GM21717 (cell line): ENCODE results near the gene PLEKHG3.

Source experiments
- ATAC-seq: cut with Tn5 transposase; IDR thresholded peaks from one replicate; pipeline ENCODE4 v1.9.1; 2021; ENCODE audit warnings: mild to moderate bottlenecking, moderate library complexity; ENCODE audit not compliant: unreplicated experiment

Gene PLEKHG3

GRCh38 chr14:64745511-64746091 is 41.4 kb downstream of the PLEKHG3 start:
- no peak for ATAC-seq

- no peak for ATAC-seq
Observed at GRCh38 chr14:64746298-64747250, 42.4 kb downstream of the PLEKHG3 start.

- no peak for ATAC-seq
Observed at GRCh38 chr14:64747327-64747726, 43.1 kb downstream of the PLEKHG3 start.

- no peak for ATAC-seq
Observed at GRCh38 chr14:64748521-64748920, 44.3 kb downstream of the PLEKHG3 start.

- ATAC-seq, result no peak
Observed at GRCh38 chr14:64748995-64749714, 44.9 kb downstream of the PLEKHG3 start.

GRCh38 chr14:64752909-64753308 is 48.7 kb downstream of the PLEKHG3 start:
- ATAC-seq, result no peak

- ATAC-seq, result no peak
Observed at GRCh38 chr14:64753374-64753773, 49.1 kb downstream of the PLEKHG3 start.

GRCh38 chr14:64753999-64754398 is 49.8 kb downstream of the PLEKHG3 start:
- no peak for ATAC-seq

- ATAC-seq, result no peak
Observed at GRCh38 chr14:64754685-64755084, 50.5 kb downstream of the PLEKHG3 start.

- ATAC-seq, result no peak
Observed at GRCh38 chr14:64755781-64756221, 51.6 kb downstream of the PLEKHG3 start.

- ATAC-seq, result no peak
Observed at GRCh38 chr14:64756712-64757111, 52.5 kb downstream of the PLEKHG3 start.

- ATAC-seq, result no peak
Observed at GRCh38 chr14:64757601-64758000, 53.4 kb downstream of the PLEKHG3 start.

GRCh38 chr14:64758025-64758521 is 53.8 kb downstream of the PLEKHG3 start:
- no peak for ATAC-seq

- ATAC-seq, result no peak
Observed at GRCh38 chr14:64758691-64759554, 54.7 kb downstream of the PLEKHG3 start.

GRCh38 chr14:64759555-64759938 is 55.3 kb downstream of the PLEKHG3 start:
- ATAC-seq, result no peak

GRCh38 chr14:64760146-64760755 is 56.0 kb downstream of the PLEKHG3 start:
- no peak for ATAC-seq

- ATAC-seq, result no peak
Observed at GRCh38 chr14:64760916-64761315, 56.7 kb downstream of the PLEKHG3 start.

- no peak for ATAC-seq
Observed at GRCh38 chr14:64761441-64762043, 57.3 kb downstream of the PLEKHG3 start.
